ENCODE results near the gene BAIAP3.

BAIAP3 gene

GRCh38 chr16:1385232-1385631 is 51.8 kb downstream of the BAIAP3 start:
- no peak for DNase-seq (ENCODE audit: low read depth in 1 of 2, low spot score in 1 of 2)

DNA sequence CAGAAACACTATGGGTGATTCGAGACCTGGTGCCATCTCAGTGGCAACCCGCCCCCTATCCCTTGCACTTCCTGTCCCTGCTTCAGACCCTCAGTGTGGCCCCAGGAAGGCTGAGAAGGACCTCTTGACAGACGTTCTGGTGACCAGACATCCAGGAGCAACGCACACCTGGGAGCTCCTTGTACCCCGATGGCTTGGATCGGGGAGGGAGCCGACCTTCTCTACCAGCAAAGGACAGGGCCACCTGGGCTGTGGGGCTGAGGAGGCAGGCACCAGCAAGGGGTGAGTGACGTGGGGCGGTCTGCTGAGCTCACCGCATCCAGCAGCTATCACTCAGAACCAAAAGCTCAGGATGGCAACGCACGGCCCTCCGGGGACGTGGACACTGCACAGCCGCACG is 53.9 kb downstream of the BAIAP3 start:
- DNase-seq (ENCODE audit: low read depth in 1 of 2, low spot score in 1 of 2): no peak

GRCh38 chr16:1389762-1390161 is 56.3 kb downstream of the BAIAP3 start:
- DNase-seq (ENCODE audit: low read depth in 1 of 2, low spot score in 1 of 2): no peak

- no peak for DNase-seq (ENCODE audit: low read depth in 1 of 2, low spot score in 1 of 2)
These were observed 56.9 kb downstream of the BAIAP3 start for GRCh38 chr16:1390239-1390779.

- DNase-seq (ENCODE audit: low read depth in 1 of 2, low spot score in 1 of 2): no peak
These were observed 59.4 kb downstream of the BAIAP3 start for GRCh38 chr16:1392826-1393225.

- no peak for DNase-seq (ENCODE audit: low read depth in 1 of 2, low spot score in 1 of 2)
These were observed 60.2 kb downstream of the BAIAP3 start for GRCh38 chr16:1393613-1394176.

GRCh38 chr16:1394367-1394951 is 61.0 kb downstream of the BAIAP3 start:
- no peak for DNase-seq (ENCODE audit: low read depth in 1 of 2, low spot score in 1 of 2)

GRCh38 chr16:1395444-1396031 is 62.1 kb downstream of the BAIAP3 start:
- DNase-seq (ENCODE audit: low read depth in 1 of 2, low spot score in 1 of 2): no peak

DNA sequence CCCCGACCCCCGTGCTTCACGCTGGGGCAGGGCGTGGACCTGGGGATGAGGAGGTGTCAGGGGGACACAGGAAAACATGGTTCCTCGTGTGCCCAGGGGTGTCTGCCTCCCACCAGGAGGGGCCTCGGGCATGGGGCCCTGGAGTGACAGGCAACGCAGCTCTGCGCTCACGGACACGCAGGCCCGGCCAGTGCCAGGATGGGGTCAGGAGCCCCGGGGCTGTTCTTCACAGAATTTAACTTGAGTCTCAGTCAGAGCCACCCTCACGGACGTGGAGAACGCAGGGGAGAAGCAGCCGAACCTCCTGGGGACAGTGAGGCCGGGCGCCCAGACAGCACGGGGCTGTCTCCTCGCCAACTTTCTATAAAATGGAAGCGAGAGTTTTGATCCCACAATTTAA is 64.3 kb downstream of the BAIAP3 start:
- no peak for DNase-seq (ENCODE audit: low read depth in 1 of 2, low spot score in 1 of 2)

- DNase-seq (ENCODE audit: low read depth in 1 of 2, low spot score in 1 of 2): no peak
These were observed 64.9 kb downstream of the BAIAP3 start for GRCh38 chr16:1398351-1398750.
